SJSA1 (cell line): ENCODE measurements around the gene TP73. TPM values are rescaled to one million over a fixed set of nuclear protein-coding genes. Genes with fewer than 3 reads are reported as not detected.

ENCODE experiments used
- DNase-seq, 2 experiments: peaks; one replicate each; pipeline ENCODE4 v3.0.0-alpha.2; 2015 to 2020; ENCODE audit warnings: low spot score in 2 of 2, low read depth in 1 of 2
- H3K27ac ChIP-seq: fragments of 250-450 bp; sonication (Bioruptor Pico); 2 replicates; pipeline ENCODE4 v1.5.1; 2020; ENCODE audit warnings: mild to moderate bottlenecking, moderate library complexity
- H3K27me3 ChIP-seq: fragments of 250-450 bp; sonication (Bioruptor Pico); replicated peaks from 2 replicates; pipeline ENCODE4 v1.5.1; 2020; ENCODE audit warnings: mild to moderate bottlenecking, moderate library complexity
- H3K36me3 ChIP-seq: fragments of 250-450 bp; sonication (Bioruptor Pico); 2 replicates; pipeline ENCODE4 v1.5.1; 2020; ENCODE audit warnings: mild to moderate bottlenecking
- H3K4me1 ChIP-seq: fragments of 250-450 bp; sonication (Bioruptor Pico); replicated peaks from 2 replicates; pipeline ENCODE4 v1.6.1; 2021; ENCODE audit warnings: mild to moderate bottlenecking
- H3K4me3 ChIP-seq: fragments of 250-450 bp; sonication (Bioruptor Pico); 2 replicates; pipeline ENCODE4 v1.5.1; 2020; ENCODE audit warnings: mild to moderate bottlenecking
- H3K9me3 ChIP-seq: fragments of 250-450 bp; sonication (Bioruptor Pico); replicated peaks from 2 replicates; pipeline ENCODE4 v1.5.1; 2020; ENCODE audit warnings: mild to moderate bottlenecking
- total RNA-seq: library from RNA; depleted of rRNA; stranded (reverse); fragments of >200 nt; shearing (Covaris generic); gene quantifications from 2 replicates; pipeline ENCODE4 v1.2.3, GENCODE V29; 2014

The TP73 gene
- total RNA-seq, 1 experiment from 2014 or later: 3.4 TPM

DNA sequence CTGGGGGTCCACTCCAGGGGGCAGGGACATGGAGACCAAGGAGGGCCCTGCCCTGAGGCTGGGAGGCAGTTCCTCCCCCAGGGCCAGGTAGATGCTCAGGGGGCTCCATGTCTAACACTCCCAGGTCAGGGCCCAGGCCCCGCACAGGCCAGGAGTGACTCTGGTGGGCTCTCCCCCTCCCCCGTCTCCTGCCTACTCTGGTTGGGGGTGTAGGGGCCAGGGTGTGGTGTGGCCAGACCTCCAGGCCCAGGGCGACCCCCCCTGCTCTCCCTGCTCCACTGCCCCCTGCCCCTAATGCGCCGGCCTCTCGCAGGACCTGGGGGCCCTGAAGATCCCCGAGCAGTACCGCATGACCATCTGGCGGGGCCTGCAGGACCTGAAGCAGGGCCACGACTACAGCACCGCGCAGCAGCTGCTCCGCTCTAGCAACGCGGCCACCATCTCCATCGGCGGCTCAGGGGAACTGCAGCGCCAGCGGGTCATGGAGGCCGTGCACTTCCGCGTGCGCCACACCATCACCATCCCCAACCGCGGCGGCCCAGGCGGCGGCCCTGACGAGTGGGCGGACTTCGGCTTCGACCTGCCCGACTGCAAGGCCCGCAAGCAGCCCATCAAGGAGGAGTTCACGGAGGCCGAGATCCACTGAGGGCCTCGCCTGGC lies 80.2 kb downstream of the TP73 start:
- Histone ChIP-seq H3K4me1 (no peaks in the 10 kb centered on the region), H3K4me3 (no peak overlapping the region), H3K36me3 (no peaks in the 10 kb centered on the region), H3K9me3 (no peaks in the 10 kb centered on the region), H3K27ac (no peak overlapping the region), H3K27me3 (no peaks in the 10 kb centered on the region)
- no peak for DNase-seq

- Histone ChIP-seq H3K4me1 (no peaks in the 10 kb centered on the region), H3K36me3 (no peaks in the 10 kb centered on the region; the same call in 1 of the 2 replicates), H3K9me3 (no peaks in the 10 kb centered on the region), H3K4me3 (no peak overlapping the region), H3K27ac (no peak overlapping the region), H3K27me3 (no peaks in the 10 kb centered on the region)
- DNase-seq: no peak
Measured at GRCh38 chr1:3733094-3733882, 81.0 kb downstream of the TP73 start.

- Histone ChIP-seq H3K36me3 (no peaks in the 10 kb centered on the region; the same call in 1 of the 2 replicates), H3K4me3 (no peak overlapping the region), H3K9me3 (no peaks in the 10 kb centered on the region), H3K27me3 (no peaks in the 10 kb centered on the region), H3K4me1 (no peaks in the 10 kb centered on the region), H3K27ac (no peak overlapping the region)
- DNase-seq: no peak
Measured at GRCh38 chr1:3733883-3734589, 81.7 kb downstream of the TP73 start.

DNA sequence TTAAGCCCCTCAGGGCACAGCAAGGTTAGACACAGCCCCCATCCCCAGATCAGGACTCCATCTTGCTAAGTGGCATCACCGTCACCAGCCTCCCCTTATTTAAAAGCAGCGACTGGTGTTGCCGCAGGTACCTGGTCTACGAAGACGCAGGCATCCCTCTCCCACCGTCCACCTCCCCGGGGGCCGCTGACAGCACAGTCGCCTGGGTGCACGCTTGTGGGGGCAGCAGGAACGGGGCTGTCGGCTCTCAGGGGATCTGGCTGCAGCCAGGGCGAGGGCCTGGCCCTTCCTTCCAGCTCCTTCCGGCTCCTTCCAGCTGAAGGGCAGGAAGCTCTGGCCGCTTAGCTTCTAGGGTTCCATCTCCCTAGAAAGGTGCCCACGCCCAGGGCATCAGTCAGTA lies 82.3 kb downstream of the TP73 start:
- Histone ChIP-seq H3K36me3 (no peaks in the 10 kb centered on the region; the same call in 1 of the 2 replicates), H3K4me1 (no peaks in the 10 kb centered on the region), H3K9me3 (no peaks in the 10 kb centered on the region), H3K27ac (no peak overlapping the region), H3K27me3 (no peaks in the 10 kb centered on the region), H3K4me3 (no peak overlapping the region)
- DNase-seq: no peak

DNA sequence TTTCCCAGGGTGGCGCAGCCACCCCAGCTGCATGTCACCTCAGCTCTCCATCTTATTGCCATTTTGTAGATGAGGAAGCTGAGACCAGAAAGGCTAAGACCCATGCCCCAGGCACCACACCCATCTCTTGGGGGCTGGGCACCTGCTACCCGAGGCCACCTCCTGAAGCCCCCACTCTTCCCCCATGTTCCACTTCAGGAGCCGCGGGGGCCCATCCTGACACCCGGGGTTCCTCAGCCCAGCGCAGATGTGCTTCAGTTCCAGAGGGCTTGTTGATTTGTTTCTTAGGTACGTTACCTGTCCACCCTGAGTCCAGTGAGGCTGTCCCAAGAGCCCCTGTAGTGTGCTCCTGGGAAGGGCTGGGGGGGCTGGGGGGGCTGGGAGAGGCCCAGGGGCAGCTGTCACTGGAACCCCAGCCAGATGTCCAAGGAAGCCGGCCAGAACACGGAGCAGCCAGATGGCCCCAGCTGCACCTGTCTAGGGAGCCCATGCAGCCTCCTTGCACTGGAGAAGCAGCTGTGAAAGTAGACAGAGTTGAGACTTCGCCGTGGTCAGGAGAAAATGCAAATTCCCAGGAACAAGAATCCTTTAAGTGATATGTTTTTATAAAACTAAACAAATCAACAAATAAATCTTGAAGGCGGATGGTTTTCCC lies 82.8 kb downstream of the TP73 start:
- no peak for DNase-seq
- no peak overlapping the region for H3K4me3 ChIP-seq
- no peak overlapping the region for H3K27ac ChIP-seq
- no peaks in the 10 kb centered on the region; the same call in 1 of the 2 replicates for H3K36me3 ChIP-seq
- no peaks in the 10 kb centered on the region for H3K27me3 ChIP-seq
- no peaks in the 10 kb centered on the region for H3K9me3 ChIP-seq
- H3K4me1 ChIP-seq: no peaks in the 10 kb centered on the region

DNA sequence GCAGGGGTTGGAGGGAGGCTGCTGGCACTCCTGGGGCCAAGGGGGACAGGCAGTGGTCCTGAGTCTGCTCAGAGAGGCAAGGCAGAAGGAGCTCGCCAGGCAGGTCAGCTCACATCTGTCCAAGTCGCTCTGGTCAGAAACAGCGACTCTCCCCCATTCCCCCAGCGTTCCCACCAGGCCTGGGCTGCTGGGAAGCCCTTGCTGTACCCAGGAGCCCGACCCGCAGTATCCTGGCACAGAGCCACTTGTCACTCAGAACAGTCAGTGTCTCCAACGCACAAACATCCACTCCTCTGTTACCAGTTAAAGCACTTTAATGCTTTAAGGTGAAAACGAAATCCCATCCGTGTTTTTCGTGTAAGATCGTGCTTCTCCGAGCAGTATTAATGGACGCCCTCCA lies 83.4 kb downstream of the TP73 start:
- no peak overlapping the region for H3K27ac ChIP-seq
- no peaks in the 10 kb centered on the region; the same call in 1 of the 2 replicates for H3K36me3 ChIP-seq
- H3K4me3 ChIP-seq: no peak overlapping the region
- no peaks in the 10 kb centered on the region for H3K4me1 ChIP-seq
- DNase-seq: no peak
- no peaks in the 10 kb centered on the region for H3K9me3 ChIP-seq
- H3K27me3 ChIP-seq: no peaks in the 10 kb centered on the region

GRCh38 chr1:3736131-3736561 lies 83.8 kb downstream of the TP73 start:
- Histone ChIP-seq H3K9me3 (no peaks in the 10 kb centered on the region), H3K4me1 (no peaks in the 10 kb centered on the region), H3K27ac (no peak overlapping the region), H3K36me3 (no peaks in the 10 kb centered on the region; the same call in 1 of the 2 replicates), H3K4me3 (no peak overlapping the region), H3K27me3 (no peaks in the 10 kb centered on the region)
- DNase-seq: no peak

DNA sequence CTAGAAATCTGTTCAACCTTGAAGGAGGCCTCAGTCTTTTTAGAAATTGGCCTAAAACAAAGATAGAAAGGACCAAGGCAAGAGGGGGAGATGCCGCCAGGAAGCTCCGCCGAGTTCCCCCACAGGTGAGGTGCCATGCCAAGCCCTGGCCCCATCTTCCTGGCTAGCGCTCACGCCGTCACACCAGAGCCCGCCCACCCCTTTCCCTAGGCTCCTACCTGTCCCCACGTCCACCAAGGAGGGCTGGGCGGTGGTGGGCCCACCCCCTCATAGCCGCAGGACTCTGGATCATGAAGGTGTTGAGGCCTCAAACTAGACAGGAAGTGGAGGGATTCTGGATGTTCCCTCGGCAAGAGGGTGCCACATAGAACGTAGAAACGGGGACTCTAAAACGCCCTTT lies 84.4 kb downstream of the TP73 start:
- Histone ChIP-seq H3K4me1 (no peaks in the 10 kb centered on the region), H3K27me3 (no peaks in the 10 kb centered on the region), H3K27ac (no peak overlapping the region), H3K9me3 (no peaks in the 10 kb centered on the region), H3K4me3 (no peak overlapping the region), H3K36me3 (no peaks in the 10 kb centered on the region; the same call in 1 of the 2 replicates)
- DNase-seq: no peak

DNA sequence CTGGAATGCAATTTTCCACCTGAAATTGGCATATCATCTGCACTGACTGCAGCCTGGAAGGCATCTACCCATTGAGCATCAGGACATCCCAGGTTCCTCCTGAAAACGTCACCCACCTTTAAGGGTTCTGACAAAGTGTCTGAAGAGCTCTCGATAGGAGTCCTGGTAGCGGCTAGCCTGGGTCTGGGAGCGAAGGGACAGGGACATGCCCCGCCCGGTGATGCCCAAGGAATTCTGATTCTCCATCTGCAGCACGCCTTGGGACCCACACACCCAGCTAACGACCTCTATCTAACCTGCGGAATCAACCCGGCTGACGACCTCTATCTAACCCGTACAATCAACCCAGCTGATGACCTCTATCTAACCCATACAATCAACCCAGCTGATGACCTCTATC lies 86.6 kb downstream of the TP73 start:
- no peak overlapping the region for H3K27ac ChIP-seq

GRCh38 chr1:3740042-3740441 lies 87.7 kb downstream of the TP73 start:
- peaks cover 2% of the 10 kb centered on the region; the same call in 1 of the 2 replicates for H3K36me3 ChIP-seq
- no peak overlapping the region for H3K4me3 ChIP-seq
- H3K4me1 ChIP-seq: no peaks in the 10 kb centered on the region
- no peak overlapping the region for H3K27ac ChIP-seq
- no peak for DNase-seq
- H3K9me3 ChIP-seq: no peaks in the 10 kb centered on the region
- H3K27me3 ChIP-seq: no peaks in the 10 kb centered on the region

More for the DNA sequence above, 86.6 kb downstream of the TP73 start:
- H3K4me3 ChIP-seq: no peak overlapping the region
- no peak for DNase-seq
- no peaks in the 10 kb centered on the region for H3K4me1 ChIP-seq
- no peaks in the 10 kb centered on the region for H3K27me3 ChIP-seq
- H3K36me3 ChIP-seq: peaks cover 2% of the 10 kb centered on the region; the same call in 1 of the 2 replicates
- no peaks in the 10 kb centered on the region for H3K9me3 ChIP-seq

DNA sequence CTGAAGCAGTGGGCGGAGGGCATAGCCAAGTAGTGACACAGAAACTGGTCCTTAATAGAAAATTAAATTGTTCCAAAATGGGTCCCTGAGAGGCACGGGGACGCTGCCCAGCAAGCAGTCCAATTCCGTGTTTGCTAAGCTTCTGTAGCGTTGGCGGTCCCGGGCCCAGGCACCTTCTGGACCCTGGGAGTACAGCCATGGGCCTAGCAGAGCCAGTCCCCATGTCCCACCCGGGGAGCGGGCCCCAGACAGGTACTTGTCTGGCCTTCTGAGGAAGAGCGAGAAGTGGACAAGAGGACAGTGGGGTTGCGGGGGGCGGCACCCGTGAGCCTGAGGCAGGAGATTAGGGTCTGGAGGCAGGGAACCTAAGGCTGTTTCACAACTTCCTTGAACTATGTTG lies 88.4 kb downstream of the TP73 start:
- peaks cover 2% of the 10 kb centered on the region; the same call in 1 of the 2 replicates for H3K36me3 ChIP-seq
- H3K27me3 ChIP-seq: no peaks in the 10 kb centered on the region
- H3K4me3 ChIP-seq: no peak overlapping the region
- no peak overlapping the region for H3K27ac ChIP-seq
- H3K4me1 ChIP-seq: no peaks in the 10 kb centered on the region
- DNase-seq: no peak
- H3K9me3 ChIP-seq: no peaks in the 10 kb centered on the region

DNA sequence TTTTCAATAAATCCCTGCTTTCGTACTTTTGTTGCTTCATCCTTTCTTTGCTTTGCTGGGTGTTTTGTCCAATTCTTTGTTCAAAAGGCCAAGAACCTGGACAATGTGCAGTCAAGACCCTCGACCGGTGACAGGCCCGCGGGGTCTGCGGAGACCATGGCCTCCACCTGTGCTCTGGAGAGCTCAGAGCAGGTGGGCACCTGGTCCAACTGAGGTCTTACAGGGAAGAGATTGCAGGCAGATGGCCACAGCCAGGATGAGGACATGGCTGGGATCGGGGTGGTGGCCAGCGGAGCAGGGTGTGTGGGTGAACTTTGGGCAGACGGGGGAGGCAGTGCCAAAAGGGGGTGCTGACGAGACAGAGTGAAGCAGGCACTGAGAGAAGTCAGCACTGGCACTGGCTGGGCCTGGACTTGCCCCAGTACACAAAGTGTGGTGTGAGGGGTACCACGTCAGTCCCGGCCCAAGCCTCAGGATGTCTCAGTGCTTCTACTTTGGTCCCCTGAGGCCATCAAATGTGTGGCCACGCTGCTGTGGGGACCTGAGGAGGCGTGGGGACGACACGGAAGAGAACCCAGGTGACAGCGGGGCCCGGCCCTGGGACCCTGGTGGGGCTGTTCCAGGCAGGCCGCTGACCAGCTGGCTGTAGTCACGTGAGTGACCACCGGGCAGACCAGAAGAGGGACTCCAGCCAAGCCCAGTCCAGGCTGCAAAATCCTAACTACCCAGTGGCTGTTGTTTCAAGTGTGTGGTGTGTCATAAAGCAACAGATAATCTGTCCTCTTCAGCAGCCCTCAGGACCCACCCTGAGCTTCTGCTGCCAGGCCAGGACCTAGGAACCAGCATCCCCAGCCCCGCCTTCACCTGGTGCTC lies 89.5 kb downstream of the TP73 start:
- DNase-seq: no peak
- H3K9me3 ChIP-seq: no peaks in the 10 kb centered on the region
- H3K27ac ChIP-seq: no peak overlapping the region
- H3K4me1 ChIP-seq: peaks cover 4% of the 10 kb centered on the region
- H3K27me3 ChIP-seq: no peaks in the 10 kb centered on the region
- H3K4me3 ChIP-seq: no peak overlapping the region
- H3K36me3 ChIP-seq: peaks cover 2% of the 10 kb centered on the region; the same call in 1 of the 2 replicates
